Parathyroid adenoma (tissue), 2 donors: ENCODE data around the gene PAM.
"Not testable (repeated sequence)": the region's sequence is repeated elsewhere in the genome, so short reads cannot be mapped to it uniquely, and the experiment has no call there.

Source experiments
- H2AFZ ChIP-seq: fragments of 300-600 bp; sonication (generic); one replicate; pipeline ENCODE4 v1.7.0; 2017; ENCODE audit warnings: antibody characterized with exemption, mild to moderate bottlenecking
- H3K27ac ChIP-seq: fragments of 300-600 bp; sonication (generic); one replicate; pipeline ENCODE4 v1.7.0; 2017
- H3K27me3 ChIP-seq: fragments of 300-600 bp; sonication (generic); one replicate; pipeline ENCODE4 v1.7.0; 2017; ENCODE audit warnings: low read length; ENCODE audit not compliant: control insufficient read depth, insufficient read depth
- H3K36me3 ChIP-seq: fragments of 300-600 bp; sonication (generic); one replicate; pipeline ENCODE4 v1.7.0; 2017; ENCODE audit warnings: low read length; ENCODE audit not compliant: control insufficient read depth, insufficient read depth
- H3K4me1 ChIP-seq: fragments of 300-600 bp; sonication (generic); one replicate; pipeline ENCODE4 v1.7.0; 2017; ENCODE audit warnings: control low read depth
- H3K4me2 ChIP-seq: fragments of 300-600 bp; sonication (generic); one replicate; pipeline ENCODE4 v1.7.0; 2017; ENCODE audit warnings: low read length
- H3K4me3 ChIP-seq: fragments of 300-600 bp; sonication (generic); one replicate; pipeline ENCODE4 v1.7.0; 2017; ENCODE audit warnings: low read depth, low read length
- H3K79me2 ChIP-seq: fragments of 300-600 bp; sonication (generic); one replicate; pipeline ENCODE4 v1.7.0; 2017; ENCODE audit warnings: control low read depth
- H3K9ac ChIP-seq: fragments of 300-600 bp; sonication (generic); one replicate; pipeline ENCODE4 v1.7.0; 2017; ENCODE audit warnings: mild to moderate bottlenecking
- H3K9me3 ChIP-seq: fragments of 300-600 bp; sonication (generic); one replicate; pipeline ENCODE4 v1.7.0; 2017; ENCODE audit warnings: low read length; ENCODE audit not compliant: control insufficient read depth
- CTCF ChIP-seq: fragments of 300-600 bp; sonication (generic); IDR thresholded peaks from one replicate; pipeline ENCODE4 v1.7.0; 2017; ENCODE audit warnings: antibody characterized with exemption, mild to moderate bottlenecking
- donor health status: primary hyperparathyroidism.

Gene PAM

GRCh38 chr5:102988459-102988858 lies 233.4 kb downstream of the PAM start:
- Histone ChIP-seq H3K79me2 (no peaks in the 10 kb centered on the region), H2AFZ (no peak overlapping the region), H3K9me3 (no peaks in the 10 kb centered on the region), H3K4me2 (no peak overlapping the region), H3K9ac (no peak overlapping the region), H3K36me3 (no peaks in the 10 kb centered on the region), H3K27ac (no peak overlapping the region), H3K27me3 (no peaks in the 10 kb centered on the region), H3K4me1 (no peaks in the 10 kb centered on the region), H3K4me3 (no peak overlapping the region)
- no peak for TF ChIP-seq CTCF

- Histone ChIP-seq H3K9me3 (no peaks in the 10 kb centered on the region), H3K4me3 (no peak overlapping the region), H3K4me2 (no peak overlapping the region), H3K9ac (no peak overlapping the region), H3K27ac (no peak overlapping the region), H2AFZ (no peak overlapping the region), H3K4me1 (no peaks in the 10 kb centered on the region), H3K36me3 (no peaks in the 10 kb centered on the region), H3K79me2 (no peaks in the 10 kb centered on the region), H3K27me3 (no peaks in the 10 kb centered on the region)
- TF ChIP-seq CTCF = no peak
Observed at GRCh38 chr5:102991802-102992201, 236.7 kb downstream of the PAM start.

- no peaks in the 10 kb centered on the region for H3K36me3 ChIP-seq
- H3K9ac ChIP-seq = no peak overlapping the region
- no peak overlapping the region for H3K27ac ChIP-seq
- no peak overlapping the region for H2AFZ ChIP-seq
- H3K4me2 ChIP-seq = no peak overlapping the region
- H3K9me3 ChIP-seq = no peaks in the 10 kb centered on the region
- H3K4me1 ChIP-seq = no peaks in the 10 kb centered on the region
- H3K79me2 ChIP-seq = no peaks in the 10 kb centered on the region
- no peak for TF ChIP-seq CTCF
- no peaks in the 10 kb centered on the region for H3K27me3 ChIP-seq
- no peak overlapping the region for H3K4me3 ChIP-seq
Observed at GRCh38 chr5:102996011-102996575, 241.0 kb downstream of the PAM start.

- no peaks in the 10 kb centered on the region for H3K36me3 ChIP-seq
- H3K79me2 ChIP-seq = no peaks in the 10 kb centered on the region
- H3K9me3 ChIP-seq = no peaks in the 10 kb centered on the region
- H3K4me2 ChIP-seq = no peak overlapping the region
- H3K9ac ChIP-seq = no peak overlapping the region
- H3K4me3 ChIP-seq = no peak overlapping the region
- H3K27me3 ChIP-seq = no peaks in the 10 kb centered on the region
- no peaks in the 10 kb centered on the region for H3K4me1 ChIP-seq
- H3K27ac ChIP-seq = no peak overlapping the region
- H2AFZ ChIP-seq = no peak overlapping the region
- TF ChIP-seq CTCF = no peak
Observed at GRCh38 chr5:102998224-102998623, 243.1 kb downstream of the PAM start.

GRCh38 chr5:102999191-102999590 lies 244.1 kb downstream of the PAM start:
- H3K27ac ChIP-seq = no peak overlapping the region
- H3K79me2 ChIP-seq = no peaks in the 10 kb centered on the region
- H3K4me3 ChIP-seq = no peak overlapping the region
- no peaks in the 10 kb centered on the region for H3K9me3 ChIP-seq
- H3K4me1 ChIP-seq = no peaks in the 10 kb centered on the region
- H3K27me3 ChIP-seq = no peaks in the 10 kb centered on the region
- H3K36me3 ChIP-seq = no peaks in the 10 kb centered on the region
- TF ChIP-seq CTCF = no peak
- H3K9ac ChIP-seq = no peak overlapping the region
- H2AFZ ChIP-seq = no peak overlapping the region
- no peak overlapping the region for H3K4me2 ChIP-seq

GRCh38 chr5:102999621-103000020 lies 244.5 kb downstream of the PAM start:
- H3K4me3 ChIP-seq, H3K9ac ChIP-seq, H3K27ac ChIP-seq, H3K4me1 ChIP-seq, H3K9me3 ChIP-seq, H3K27me3 ChIP-seq, H3K4me2 ChIP-seq, H3K36me3 ChIP-seq, H3K79me2 ChIP-seq, H2AFZ ChIP-seq: not testable (repeated sequence)
